ENCODE data around the gene TMEM30B.

Gene TMEM30B

DNA sequence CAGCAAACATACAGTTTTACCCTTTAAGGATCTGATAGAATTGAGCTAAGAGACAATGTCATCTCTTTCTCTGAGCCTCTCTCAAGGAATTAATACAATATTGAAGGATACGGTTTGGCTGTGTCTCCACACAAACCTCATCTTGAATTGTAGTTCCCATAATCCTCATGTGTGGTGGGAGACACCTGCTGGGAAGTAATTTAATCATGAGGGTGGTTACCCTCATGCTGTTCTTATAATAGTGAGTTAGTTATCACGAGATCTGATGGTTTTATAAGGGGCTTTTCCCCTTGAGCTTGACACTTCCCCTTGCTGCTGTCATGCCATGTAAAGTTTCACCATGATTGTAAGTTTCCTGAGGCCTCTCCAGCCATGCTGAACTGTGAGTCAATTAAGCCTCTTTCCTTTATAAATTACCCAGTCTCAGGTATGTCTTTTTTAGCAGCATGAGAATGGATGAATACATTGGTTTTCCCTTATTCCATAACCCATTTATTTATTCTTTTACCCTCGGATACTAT lies 47.6 kb downstream of the TMEM30B start:
- no peak for DNase-seq (ENCODE audit: low spot score)

DNA sequence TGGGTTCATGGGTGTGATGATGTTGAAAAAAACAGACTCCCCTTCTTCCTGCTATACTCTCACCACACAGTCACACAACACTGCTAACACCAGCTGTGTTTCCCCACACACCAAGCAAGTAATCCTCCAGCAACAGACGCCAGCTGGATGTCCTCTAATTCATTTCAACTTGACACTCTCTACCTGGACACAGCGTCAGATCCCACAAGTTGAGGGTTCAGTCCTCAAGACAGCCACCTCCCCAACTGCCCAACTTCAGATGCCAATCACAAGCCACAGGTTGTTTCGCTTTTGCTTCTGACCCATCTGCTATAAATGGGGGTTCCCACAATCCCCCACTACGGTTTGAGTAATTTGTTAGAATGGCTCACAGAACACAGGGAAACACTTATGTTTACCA lies 49.3 kb downstream of the TMEM30B start:
- no peak for DNase-seq (ENCODE audit: low spot score)

DNA sequence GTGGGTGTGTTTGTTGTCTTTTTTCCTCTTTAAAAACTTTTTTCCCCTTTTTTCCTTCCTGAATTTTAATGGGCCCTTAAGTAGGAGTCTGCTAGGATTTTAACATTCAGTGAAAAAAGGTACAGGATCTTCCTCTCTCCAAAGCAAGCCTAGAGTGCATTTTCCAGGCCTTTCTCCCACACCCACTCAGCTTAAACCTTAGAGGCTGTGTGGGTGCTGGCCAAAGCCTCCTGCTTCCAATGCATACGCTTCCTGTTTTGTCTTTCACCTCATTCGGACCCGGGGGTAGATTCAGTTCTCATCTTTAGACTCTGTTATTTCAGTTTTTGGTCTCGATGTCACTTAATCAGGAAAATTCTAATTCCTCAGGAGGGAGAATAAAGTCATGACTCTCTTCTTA lies 51.2 kb downstream of the TMEM30B start:
- no peak for DNase-seq (ENCODE audit: low spot score)

DNA sequence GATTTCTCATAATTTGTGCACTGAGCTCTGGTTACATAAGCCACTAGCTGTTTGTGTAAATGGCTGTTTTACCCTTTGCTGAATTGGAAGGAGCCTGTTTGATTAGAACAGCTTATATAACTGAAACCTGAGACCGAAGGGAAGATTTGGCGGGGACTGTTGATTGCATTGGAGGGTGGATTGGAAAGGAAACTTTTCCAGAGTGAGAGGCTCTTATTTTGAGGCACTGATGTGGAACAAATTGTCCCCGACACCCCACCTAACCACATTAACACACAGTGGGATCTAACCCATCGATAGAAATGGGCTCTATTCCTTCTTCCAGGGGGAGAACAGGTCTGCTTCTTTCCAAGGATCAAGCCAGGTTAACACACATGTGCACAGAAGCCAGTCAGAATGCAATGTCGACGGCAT lies 51.7 kb downstream of the TMEM30B start:
- no peak for DNase-seq (ENCODE audit: low spot score)

DNA sequence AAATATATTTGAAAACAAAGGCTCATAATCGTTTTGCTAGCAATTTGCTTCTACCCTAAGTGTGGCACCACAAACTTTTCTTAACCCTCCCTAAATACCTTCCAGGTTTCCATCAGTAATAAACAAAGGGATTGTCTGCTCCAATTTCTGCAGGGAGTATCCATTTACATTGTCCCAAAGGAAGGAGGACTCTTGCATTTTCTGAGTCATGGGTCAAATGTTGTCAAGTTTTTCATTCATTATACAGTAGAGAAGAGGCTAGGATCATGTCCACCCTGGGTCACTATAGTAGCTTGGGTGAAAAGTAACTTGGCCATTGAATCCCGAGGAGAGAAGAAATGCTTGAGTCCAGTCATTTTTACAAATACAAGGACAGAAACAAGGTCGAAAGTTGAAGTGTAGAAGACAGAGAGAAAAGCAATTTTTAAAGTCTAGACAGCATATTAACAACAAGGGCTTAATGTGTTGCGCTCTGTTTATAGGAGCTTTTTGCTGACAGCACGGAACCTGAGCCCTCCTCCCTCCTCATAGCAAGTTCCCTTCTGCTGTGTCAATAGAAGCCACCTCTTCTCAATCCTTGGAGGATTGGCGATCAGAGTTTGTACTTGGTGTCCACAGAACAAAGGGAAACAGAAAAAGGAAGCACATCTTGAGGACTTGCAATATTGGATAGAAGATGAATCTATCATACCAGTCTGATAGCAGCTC lies 53.1 kb downstream of the TMEM30B start:
- DNase-seq (ENCODE audit: low spot score): no peak
